HepG2 (cell line): ENCODE results near the gene ACAA2. TPM values are rescaled to one million over a fixed set of nuclear protein-coding genes. Genes with fewer than 3 reads are reported as not detected.

Source experiments
- ATAC-seq: fragments of 200-7000 bp; cut with Tn5 transposase; 3 replicates; pipeline ENCODE4 v1.9.1; 2020; ENCODE audit warnings: mild to moderate bottlenecking, moderate library complexity
- BruUV-seq: library from RNA; stranded (reverse); fragments of 400-500 nt; replicated peaks from 2 replicates; lab custom pipeline; 2021; lab: Mats Ljungman, UMichigan
- CTCF ChIA-PET: fragments of 300-600 bp; formaldehyde crosslinking; extraction: SDS; loops from one replicate; lab custom pipeline; 2021; ENCODE audit warnings: low total read pairs, inconsistent platforms, low intra/inter-chr PET ratio; lab: Yijun Ruan, JAX
- POLR2A ChIA-PET: fragments of 350-600 bp; sonication (Branson Sonifier 250); formaldehyde crosslinking; loops from one replicate; lab custom pipeline; 2020; ENCODE audit warnings: antibody characterized with exemption, inconsistent platforms; lab: Yijun Ruan, JAX
- DNase-seq: peaks from one replicate; pipeline ENCODE4 v3.0.0-alpha.2; 2015; ENCODE audit warnings: low spot score
- FAIRE-seq: peaks from 3 replicates; lab custom pipeline; 2011; peaks lifted over from hg19 to GRCh38; lab: Jason Lieb, UNC
- H2AFZ ChIP-seq: one replicate; pipeline ENCODE4 v1.6.1; 2011; ENCODE audit warnings: low read length, inconsistent platforms
- H3K27ac ChIP-seq: fragments of 300-600 bp; 3 replicates; pipeline ENCODE4 v1.8.0; 2011; ENCODE audit warnings: mixed run types, mild to moderate bottlenecking, mixed read lengths, low read length, inconsistent platforms; ENCODE audit not compliant: insufficient read depth; ENCODE audit errors: extremely low read length
- H3K27me3 ChIP-seq, 2 experiments: fragments of 200-600 bp in 1 of 2; 2 replicates in 1 of 2; 3 replicates in 1 of 2; pipeline versions ENCODE4 v1.6.0 to v1.8.0; 2011; ENCODE audit warnings: low read length in 2 of 2, mild to moderate bottlenecking in 2 of 2, moderate library complexity in 2 of 2, inconsistent platforms in 1 of 2; ENCODE audit not compliant: insufficient read depth in 2 of 2, control insufficient read depth in 1 of 2
- H3K36me3 ChIP-seq, 2 experiments: fragments of 200-600 bp in 1 of 2; replicated peaks in 1 of 2; 2 replicates in 1 of 2; 3 replicates in 1 of 2; pipeline versions ENCODE4 v1.5.1 to v1.8.0; 2011; ENCODE audit warnings: low read length in 2 of 2, inconsistent platforms in 1 of 2; ENCODE audit not compliant: insufficient read depth in 2 of 2, control insufficient read depth in 1 of 2
- H3K4me1 ChIP-seq: 2 replicates; pipeline ENCODE4 v1.5.1; 2012; ENCODE audit warnings: low read length, inconsistent platforms; ENCODE audit not compliant: insufficient read depth
- H3K4me2 ChIP-seq: 2 replicates; pipeline ENCODE4 v1.6.0; 2011; ENCODE audit warnings: low read depth, low read length, inconsistent platforms
- H3K4me3 ChIP-seq, 3 experiments: fragments of 200-600 bp in 1 of 3; sonication (generic), shearing (Covaris generic) in 1 of 3; replicated peaks in 1 of 3; 2 replicates each; pipeline ENCODE4 v1.5.1; 2011 to 2016; ENCODE audit warnings: low read length in 3 of 3, inconsistent platforms in 2 of 3, low read depth in 2 of 3, mild to moderate bottlenecking in 2 of 3, control low read depth in 1 of 3, mixed read lengths in 1 of 3; ENCODE audit not compliant: insufficient read depth in 1 of 3
- H3K79me2 ChIP-seq: one replicate; pipeline ENCODE4 v1.6.1; 2011; ENCODE audit warnings: low read length, inconsistent platforms; ENCODE audit not compliant: insufficient read depth
- H3K9ac ChIP-seq: 2 replicates; pipeline ENCODE4 v1.6.0; 2011; ENCODE audit warnings: mild to moderate bottlenecking, low read depth, low read length, inconsistent platforms; ENCODE audit not compliant: insufficient read depth
- H3K9me3 ChIP-seq: 2 replicates; pipeline ENCODE4 v1.5.1; 2012; ENCODE audit warnings: mild to moderate bottlenecking, low read length
- H4K20me1 ChIP-seq: 2 replicates; pipeline ENCODE4 v1.6.0; 2011; ENCODE audit warnings: inconsistent platforms, mild to moderate bottlenecking, low read length, moderate library complexity; ENCODE audit not compliant: insufficient read depth
- CREB1 ChIP-seq, 2 experiments: fragments of 450-650 bp in 1 of 2; IDR thresholded peaks; 2 replicates each; pipeline ENCODE4 v1.6.1; 2016 to 2017; ENCODE audit warnings: control low read depth in 1 of 2, mild to moderate bottlenecking in 1 of 2, missing compliant biosample characterization in 1 of 2, missing genetic modification characterization in 1 of 2
- NCOA2 ChIP-seq: sonication (generic); formaldehyde crosslinking; IDR thresholded peaks from 2 replicates; pipeline ENCODE4 v1.8.0; 2022; ENCODE audit warnings: inconsistent platforms
- SRF ChIP-seq: IDR thresholded peaks from 2 replicates; pipeline ENCODE4 v1.6.1; 2011; ENCODE audit warnings: mild to moderate bottlenecking, low read depth, low read length, moderate library complexity
- WGBS: methylation state at CpG from one replicate; pipeline ENCODE4 v1.1.6; 2017; ENCODE audit warnings: low lambda C conversion rate; 5-methylcytosine and 5-hydroxymethylcytosine counted together
- in situ Hi-C: cut with HindIII; loops from 2 replicates; pipeline ENCODE4 v1.10.0; 2017; ENCODE audit warnings: low pct_unique_long_range_greater_than_20kb; ENCODE audit not compliant: extremely low pct_ligation_motif_present
- intact Hi-C: fragments of 100-400 bp; cut with micrococcal nuclease; formaldehyde crosslinking; loops from one replicate; pipeline ENCODE4 v1.10.0; 2022; ENCODE audit not compliant: unreplicated experiment
- polyA plus RNA-seq, 8 experiments: library from polyadenylated mRNA; depleted of rRNA in 3 of 8; stranded (reverse) in 7 of 8; unstranded in 1 of 8; fragments of >200 nt; fragmentation: Illumina TruSeq in 4 of 8; extraction: Trizol in 4 of 8; gene quantifications; 2 replicates each; pipeline versions ENCODE4 v1.2.1 to v1.2.3, GENCODE V29; 2011 to 2016; ENCODE audit warnings: low read depth in 4 of 8, missing spikeins in 1 of 8, mixed read lengths in 1 of 8; ENCODE audit not compliant: insufficient read depth in 1 of 8
- total RNA-seq, 5 experiments: library from RNA; depleted of rRNA; stranded (reverse); fragments of >200 nt; fragmentation: Illumina TruSeq; extraction: Trizol; gene quantifications; 2 replicates each; pipeline ENCODE4 v1.2.3, GENCODE V29; 2016; ENCODE audit warnings: low read depth in 1 of 5
- TF ChIP-seq, protein P1 (sequence below): sonication (generic); formaldehyde crosslinking; IDR thresholded peaks from 2 replicates; pipeline ENCODE4 v1.5.1; 2020; ENCODE audit warnings: mild to moderate bottlenecking, missing genetic modification reagents
- TF ChIP-seq, protein P2 (sequence below): sonication (generic); formaldehyde crosslinking; IDR thresholded peaks from 2 replicates; pipeline ENCODE4 v1.4.0; 2020; ENCODE audit warnings: low read depth, mild to moderate bottlenecking, missing genetic modification reagents

ACAA2 gene
- total and polyA plus RNA-seq, 2 of the 13 experiments (the other 11 are each of a cell fraction or from before 2014, with no cell fraction given), result 51.6 to 182 TPM

DNA sequence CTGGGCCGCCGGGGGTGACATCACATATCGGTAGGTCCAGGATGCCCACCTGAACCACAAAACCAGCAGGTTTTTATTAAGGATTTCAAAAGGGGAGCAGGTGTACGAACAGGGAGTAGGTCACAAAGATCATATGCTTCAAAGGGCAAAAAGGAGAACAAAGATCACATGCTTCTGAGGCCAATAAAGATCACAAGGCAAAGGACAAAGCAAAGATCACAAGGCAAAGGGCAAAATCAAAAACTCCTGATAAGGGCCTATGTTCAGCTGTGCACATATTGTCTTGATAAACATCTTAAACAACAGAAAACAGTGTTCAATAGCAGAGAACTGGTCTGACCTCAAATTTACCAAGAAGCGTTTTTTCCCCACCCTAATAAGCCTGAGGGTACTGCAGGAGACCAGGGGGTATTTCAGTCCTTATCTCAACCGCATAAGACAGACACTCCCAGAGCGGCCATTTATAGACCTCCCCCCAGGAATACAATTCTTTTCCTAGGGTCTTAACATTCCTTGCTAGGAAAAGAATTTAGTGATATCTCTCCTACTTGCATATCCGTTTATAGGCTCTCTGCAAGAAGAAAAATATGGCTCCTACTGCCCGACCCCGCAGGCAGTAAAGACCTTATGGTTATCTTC lies 4.7 kb downstream of the ACAA2 start (continued):
- TF ChIP-seq, protein P1, sequence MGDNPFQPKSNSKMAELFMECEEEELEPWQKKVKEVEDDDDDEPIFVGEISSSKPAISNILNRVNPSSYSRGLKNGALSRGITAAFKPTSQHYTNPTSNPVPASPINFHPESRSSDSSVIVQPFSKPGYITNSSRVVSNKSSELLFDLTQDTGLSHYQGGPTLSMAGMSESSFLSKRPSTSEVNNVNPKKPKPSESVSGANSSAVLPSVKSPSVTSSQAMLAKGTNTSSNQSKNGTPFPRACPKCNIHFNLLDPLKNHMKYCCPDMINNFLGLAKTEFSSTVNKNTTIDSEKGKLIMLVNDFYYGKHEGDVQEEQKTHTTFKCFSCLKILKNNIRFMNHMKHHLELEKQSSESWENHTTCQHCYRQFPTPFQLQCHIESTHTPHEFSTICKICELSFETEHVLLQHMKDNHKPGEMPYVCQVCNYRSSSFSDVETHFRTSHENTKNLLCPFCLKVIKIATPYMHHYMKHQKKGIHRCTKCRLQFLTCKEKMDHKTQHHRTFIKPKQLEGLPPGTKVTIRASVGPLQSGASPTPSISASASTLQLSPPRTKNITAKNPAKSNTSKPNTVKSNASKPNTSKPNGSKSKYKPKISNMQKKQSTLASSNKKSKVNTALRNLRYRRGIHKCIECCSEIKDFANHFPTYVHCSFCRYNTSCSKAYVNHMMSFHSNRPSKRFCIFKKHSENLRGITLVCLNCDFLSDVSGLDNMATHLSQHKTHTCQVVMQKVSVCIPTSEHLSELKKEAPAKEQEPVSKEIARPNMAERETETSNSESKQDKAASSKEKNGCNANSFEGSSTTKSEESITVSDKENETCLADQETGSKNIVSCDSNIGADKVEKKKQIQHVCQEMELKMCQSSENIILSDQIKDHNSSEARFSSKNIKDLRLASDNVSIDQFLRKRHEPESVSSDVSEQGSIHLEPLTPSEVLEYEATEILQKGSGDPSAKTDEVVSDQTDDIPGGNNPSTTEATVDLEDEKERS (CRISPR knock-in tag), result 0 out of 2 replicates have a peak, but pooled peaks have one; percentile 32
- TF ChIP-seq NCOA2 (CRISPR knock-in tag), result peak; percentile 32; the same call in 1 of the 2 replicates

DNA sequence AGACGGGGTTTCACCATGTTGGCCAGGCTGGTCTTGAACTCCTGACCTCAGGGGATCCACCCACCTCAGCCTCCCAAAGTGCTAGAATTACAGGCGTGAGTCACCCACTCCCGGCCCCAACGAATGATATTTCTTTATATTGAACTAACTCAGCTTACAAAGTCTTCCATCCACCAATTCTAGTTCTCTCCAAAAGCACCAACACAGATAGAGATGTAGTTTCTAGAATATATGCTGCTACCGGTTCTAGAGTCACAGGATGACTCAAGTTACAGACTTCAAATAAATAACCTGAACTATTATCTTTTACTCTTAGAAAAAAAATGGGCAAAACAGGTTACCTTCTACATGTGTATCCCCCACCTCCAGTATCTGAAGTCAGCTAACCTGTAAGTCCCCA lies 9.2 kb downstream of the ACAA2 start:
- no peak overlapping the region for H3K4me3 ChIP-seq
- BruUV-seq, result no TSS peak
- in situ Hi-C loops, result no loop called here
- intact Hi-C loops, result no loop called here
- no peak for ATAC-seq
- no peak for TF ChIP-seq SRF
- TF ChIP-seq CREB1 (IDR thresholded peaks at IDR 0.05), result no peak
- no peak for TF ChIP-seq CREB1 (CRISPR knock-in tag; IDR thresholded peaks at IDR 0.05)
- TF ChIP-seq, protein P2, sequence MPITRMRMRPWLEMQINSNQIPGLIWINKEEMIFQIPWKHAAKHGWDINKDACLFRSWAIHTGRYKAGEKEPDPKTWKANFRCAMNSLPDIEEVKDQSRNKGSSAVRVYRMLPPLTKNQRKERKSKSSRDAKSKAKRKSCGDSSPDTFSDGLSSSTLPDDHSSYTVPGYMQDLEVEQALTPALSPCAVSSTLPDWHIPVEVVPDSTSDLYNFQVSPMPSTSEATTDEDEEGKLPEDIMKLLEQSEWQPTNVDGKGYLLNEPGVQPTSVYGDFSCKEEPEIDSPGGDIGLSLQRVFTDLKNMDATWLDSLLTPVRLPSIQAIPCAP, result no peak
- no peak overlapping the region for H2AFZ ChIP-seq
- peaks cover 1 to 11% of the 10 kb centered on the region in 2 experiments; a peak in 2 of 5 replicates for H3K36me3 ChIP-seq
- ChIA-PET CTCF (no interaction called here), POLR2A (no interaction called here)
- no peak overlapping the region for H3K27ac ChIP-seq
- FAIRE-seq, result no peak
- peaks cover 43% of the 10 kb centered on the region for H3K4me1 ChIP-seq
- no peak overlapping the region for H3K9ac ChIP-seq
- H3K9me3 ChIP-seq, result 0 out of 2 replicates have a peak, but pooled peaks cover under 1% of the 10 kb centered on the region
- H3K79me2 ChIP-seq, result peaks cover 60% of the 10 kb centered on the region
- H4K20me1 ChIP-seq, result 0 out of 2 replicates have a peak, but pooled peaks cover 8% of the 10 kb centered on the region
- no peaks in the 10 kb centered on the region for H3K27me3 ChIP-seq
- WGBS, result 95% methylated on average over 5 of the region's 5 CpGs
- DNase-seq, result no peak
- no peak overlapping the region for H3K4me2 ChIP-seq
